GM12878 (cell line): ENCODE data around the gene FDX2.

Experiments used
- TCF7 ChIP-seq: IDR thresholded peaks from 2 replicates; pipeline ENCODE4 v1.6.1; 2014; ENCODE audit warnings: antibody characterized with exemption, borderline replicate concordance
- TF ChIP-seq, protein P1 (sequence below), 3 experiments: IDR thresholded peaks in 2 of 3; conservative IDR thresholded peaks in 1 of 3; 2 replicates each; pipeline ENCODE4 v1.5.1; 2011; ENCODE audit warnings: low read depth in 3 of 3, low read length in 3 of 3, mild to moderate bottlenecking in 3 of 3, control low read depth in 2 of 3, moderate library complexity in 2 of 3, inconsistent platforms in 1 of 3, mixed read lengths in 1 of 3; ENCODE audit not compliant: control insufficient read depth in 2 of 3, insufficient read depth in 1 of 3; ENCODE audit errors: extremely low read depth in 1 of 3

DNA sequence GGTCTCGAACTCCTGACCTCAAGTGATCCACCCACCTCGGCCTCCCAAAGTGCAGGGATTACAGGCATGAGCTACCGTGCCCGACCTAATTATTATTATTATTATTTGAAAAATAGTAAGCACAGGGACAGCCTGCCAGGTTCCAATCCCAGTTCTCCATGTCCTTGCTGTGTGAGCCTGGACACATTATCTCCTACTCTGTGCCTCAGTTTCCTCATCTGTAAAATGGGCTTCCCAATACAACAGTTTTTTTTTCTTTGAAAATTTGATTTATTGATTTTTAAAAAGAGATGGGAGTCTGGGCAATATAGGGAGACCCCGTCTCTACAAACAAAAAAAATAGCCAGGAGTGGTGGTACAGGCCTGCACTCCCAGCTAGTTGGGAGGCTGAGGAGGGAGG lies 9.5 kb downstream of the FDX2 start:
- TF ChIP-seq, protein P1, sequence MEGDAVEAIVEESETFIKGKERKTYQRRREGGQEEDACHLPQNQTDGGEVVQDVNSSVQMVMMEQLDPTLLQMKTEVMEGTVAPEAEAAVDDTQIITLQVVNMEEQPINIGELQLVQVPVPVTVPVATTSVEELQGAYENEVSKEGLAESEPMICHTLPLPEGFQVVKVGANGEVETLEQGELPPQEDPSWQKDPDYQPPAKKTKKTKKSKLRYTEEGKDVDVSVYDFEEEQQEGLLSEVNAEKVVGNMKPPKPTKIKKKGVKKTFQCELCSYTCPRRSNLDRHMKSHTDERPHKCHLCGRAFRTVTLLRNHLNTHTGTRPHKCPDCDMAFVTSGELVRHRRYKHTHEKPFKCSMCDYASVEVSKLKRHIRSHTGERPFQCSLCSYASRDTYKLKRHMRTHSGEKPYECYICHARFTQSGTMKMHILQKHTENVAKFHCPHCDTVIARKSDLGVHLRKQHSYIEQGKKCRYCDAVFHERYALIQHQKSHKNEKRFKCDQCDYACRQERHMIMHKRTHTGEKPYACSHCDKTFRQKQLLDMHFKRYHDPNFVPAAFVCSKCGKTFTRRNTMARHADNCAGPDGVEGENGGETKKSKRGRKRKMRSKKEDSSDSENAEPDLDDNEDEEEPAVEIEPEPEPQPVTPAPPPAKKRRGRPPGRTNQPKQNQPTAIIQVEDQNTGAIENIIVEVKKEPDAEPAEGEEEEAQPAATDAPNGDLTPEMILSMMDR (IDR thresholded peaks at IDR 0.05 in 2 of 3, conservative IDR thresholded peaks at IDR 0.05 in 1 of 3; ENCODE audit: control insufficient read depth in 2 of 3, extremely low read depth in 1 of 3, insufficient read depth in 1 of 3, low read depth in 3 of 3, low read length in 3 of 3), result no peak
- no peak for TF ChIP-seq TCF7
